Neural crest cell (in vitro differentiated cells): ENCODE data around the gene RSRP1. TPM values are rescaled to one million over a fixed set of nuclear protein-coding genes. Genes with fewer than 3 reads are reported as not detected.
A peak's percentile ranks its signal among the peaks of the same experiment; 100 is the strongest.

ENCODE experiments used
- DNase-seq: peaks from one replicate; pipeline ENCODE4 v3.0.0; 2021; ENCODE audit warnings: low read depth, mixed read lengths, low spot score
- H3K27ac Mint-ChIP-seq: one replicate; pipeline ENCODE4 v1.8.0; 2021; ENCODE audit warnings: mild to moderate bottlenecking, mixed read lengths; ENCODE audit not compliant: unreplicated experiment
- H3K27me3 Mint-ChIP-seq: 2 replicates; pipeline ENCODE4 v1.8.0; 2021; ENCODE audit warnings: low read depth, mild to moderate bottlenecking, mixed read lengths
- H3K36me3 Mint-ChIP-seq: 2 replicates; pipeline ENCODE4 v1.8.0; 2021; ENCODE audit warnings: low read depth, mild to moderate bottlenecking, mixed read lengths
- H3K4me1 Mint-ChIP-seq: 2 replicates; pipeline ENCODE4 v1.8.0; 2021; ENCODE audit warnings: mixed read lengths
- H3K4me3 Mint-ChIP-seq: one replicate; pipeline ENCODE4 v1.8.0; 2021; ENCODE audit warnings: mild to moderate bottlenecking, mixed read lengths
- H3K9me3 Mint-ChIP-seq: 2 replicates; pipeline ENCODE4 v1.8.0; 2021; ENCODE audit warnings: mixed read lengths
- CTCF ChIP-seq: fragments of 200-600 bp; sonication (generic); conservative IDR thresholded peaks from 2 replicates; pipeline ENCODE4 v1.5.0; 2021; ENCODE audit warnings: antibody characterized with exemption, mild to moderate bottlenecking
- total RNA-seq: library from RNA; stranded (reverse); gene quantifications from 2 replicates; pipeline ENCODE4 v1.2.1, GENCODE V29; 2021

RSRP1 gene
- total RNA-seq, 1 donor from 2014 or later: 74.2 TPM

- no peak overlapping the region for H3K4me3 Mint-ChIP-seq
- H3K9me3 Mint-ChIP-seq: no peaks in the 10 kb centered on the region
- peaks cover 10% of the 10 kb centered on the region for H3K4me1 Mint-ChIP-seq
- TF ChIP-seq CTCF: no peak
- DNase-seq: peak; percentile 41
- H3K36me3 Mint-ChIP-seq: peaks cover under 1% of the 10 kb centered on the region
- H3K27ac Mint-ChIP-seq: no peak overlapping the region
- H3K27me3 Mint-ChIP-seq: no peaks in the 10 kb centered on the region
Measured at GRCh38 chr1:25232866-25233784, 14.1 kb downstream of the RSRP1 start.

GRCh38 chr1:25232027-25232865 is 15.0 kb downstream of the RSRP1 start, which contains the start of gene SYF2:
Gene SYF2 (minus strand): TSS chr1:25232502. CDS start chr1:25232467, 35 bp downstream.
- Mint-ChIP-seq H3K9me3 (no peaks in the 10 kb centered on the region), H3K4me1 (peaks cover 10% of the 10 kb centered on the region), H3K36me3 (peaks cover 3% of the 10 kb centered on the region), H3K27ac (no peak within 1 kb of the TSS), H3K27me3 (no peaks in the 10 kb centered on the region), H3K4me3 (no peak within 1 kb of the TSS)
- TF ChIP-seq CTCF: no peak
- DNase-seq: peak; percentile 85

- peaks cover 15% of the 10 kb centered on the region for H3K36me3 Mint-ChIP-seq
- H3K9me3 Mint-ChIP-seq: no peaks in the 10 kb centered on the region
- H3K4me3 Mint-ChIP-seq: no peak overlapping the region
Measured at GRCh38 chr1:25223471-25223870, 23.8 kb downstream of the RSRP1 start.

GRCh38 chr1:25222606-25223005 is 24.6 kb downstream of the RSRP1 start:
- Mint-ChIP-seq H3K9me3 (no peaks in the 10 kb centered on the region), H3K4me1 (no peaks in the 10 kb centered on the region), H3K27me3 (no peaks in the 10 kb centered on the region), H3K27ac (no peak overlapping the region), H3K36me3 (peaks cover 12% of the 10 kb centered on the region), H3K4me3 (no peak overlapping the region)
- no peak for TF ChIP-seq CTCF
- DNase-seq: no peak

More at GRCh38 chr1:25223471-25223870, 23.8 kb downstream of the RSRP1 start:
- no peak overlapping the region for H3K27ac Mint-ChIP-seq
- TF ChIP-seq CTCF: no peak
- H3K4me1 Mint-ChIP-seq: no peaks in the 10 kb centered on the region
- DNase-seq: no peak
- H3K27me3 Mint-ChIP-seq: no peaks in the 10 kb centered on the region

GRCh38 chr1:25220666-25221065 is 26.6 kb downstream of the RSRP1 start:
- TF ChIP-seq CTCF: no peak
- H3K4me1 Mint-ChIP-seq: no peaks in the 10 kb centered on the region
- no peak overlapping the region for H3K4me3 Mint-ChIP-seq
- no peak for DNase-seq
- H3K9me3 Mint-ChIP-seq: no peaks in the 10 kb centered on the region
- no peaks in the 10 kb centered on the region for H3K27me3 Mint-ChIP-seq
- H3K27ac Mint-ChIP-seq: no peak overlapping the region
- H3K36me3 Mint-ChIP-seq: peaks cover 12% of the 10 kb centered on the region
